GM23338 (cell line): ENCODE results near the gene SRP54. TPM values are rescaled to one million over a fixed set of nuclear protein-coding genes. Genes with fewer than 3 reads are reported as not detected.

Experiments
- ATAC-seq: fragments of 200-7000 bp; cut with Tn5 transposase; 3 replicates; pipeline ENCODE4 v1.9.1; 2020
- DNase-seq: peaks from one replicate; pipeline ENCODE4 v3.0.0-alpha.2; 2015; ENCODE audit warnings: low spot score
- H2AFZ ChIP-seq: fragments of 200-600 bp; sonication (generic); 2 replicates; pipeline ENCODE4 v1.8.0; 2016; ENCODE audit warnings: antibody characterized with exemption, mild to moderate bottlenecking, moderate library complexity
- H3F3A ChIP-seq: fragments of 200-600 bp; sonication (generic); replicated peaks from 2 replicates; pipeline ENCODE4 v1.8.0; 2017; ENCODE audit warnings: antibody characterized with exemption, mixed run types, low read depth
- H3K27ac ChIP-seq: fragments of 200-600 bp; sonication (generic); 2 replicates; pipeline ENCODE4 v1.6.1; 2016; ENCODE audit warnings: low read depth
- H3K27me3 ChIP-seq: fragments of 200-600 bp; sonication (generic); 2 replicates; pipeline ENCODE4 v1.8.0; 2016; ENCODE audit warnings: mild to moderate bottlenecking, mixed run types, moderate library complexity; ENCODE audit not compliant: insufficient read depth
- H3K36me3 ChIP-seq: fragments of 200-600 bp; sonication (generic); 2 replicates; pipeline ENCODE4 v1.8.0; 2016; ENCODE audit warnings: mild to moderate bottlenecking; ENCODE audit not compliant: insufficient read depth
- H3K4me1 ChIP-seq: fragments of 200-600 bp; sonication (generic); 2 replicates; pipeline ENCODE4 v1.8.0; 2016; ENCODE audit warnings: mild to moderate bottlenecking, moderate library complexity; ENCODE audit not compliant: insufficient read depth
- H3K4me2 ChIP-seq: fragments of 200-600 bp; sonication (generic); 2 replicates; pipeline ENCODE4 v1.7.1; 2017; ENCODE audit warnings: mixed run types
- H3K4me3 ChIP-seq: fragments of 200-600 bp; sonication (generic); 2 replicates; pipeline ENCODE4 v1.6.1; 2016; ENCODE audit warnings: mixed run types
- H3K79me2 ChIP-seq: fragments of 200-600 bp; sonication (generic); replicated peaks from 2 replicates; pipeline ENCODE4 v1.8.0; 2017; ENCODE audit warnings: mild to moderate bottlenecking; ENCODE audit not compliant: insufficient read depth
- H3K9me2 ChIP-seq: fragments of 200-600 bp; sonication (generic); 2 replicates; pipeline ENCODE4 v1.8.0; 2017; ENCODE audit not compliant: insufficient read depth
- H4K20me1 ChIP-seq: fragments of 200-600 bp; sonication (generic); replicated peaks from 2 replicates; pipeline ENCODE4 v1.8.0; 2017; ENCODE audit warnings: mild to moderate bottlenecking; ENCODE audit not compliant: insufficient read depth
- H3K27ac Mint-ChIP-seq: 2 replicates; pipeline ENCODE4 v1.8.0; 2020; ENCODE audit warnings: inconsistent platforms, mild to moderate bottlenecking, moderate library complexity, mixed read lengths
- H3K27me3 Mint-ChIP-seq: 3 replicates; pipeline ENCODE4 v1.8.0; 2022; ENCODE audit warnings: low read depth, mild to moderate bottlenecking, moderate library complexity, mixed read lengths, inconsistent platforms; ENCODE audit not compliant: insufficient read depth, poor library complexity
- H3K36me3 Mint-ChIP-seq: 3 replicates; pipeline ENCODE4 v1.8.0; 2021; ENCODE audit warnings: low read depth, mild to moderate bottlenecking, inconsistent platforms, moderate library complexity, mixed read lengths
- H3K4me1 Mint-ChIP-seq: 3 replicates; pipeline ENCODE4 v1.8.0; 2020; ENCODE audit warnings: mild to moderate bottlenecking, inconsistent platforms, mixed read lengths
- H3K4me3 Mint-ChIP-seq: 3 replicates; pipeline ENCODE4 v1.8.0; 2021; ENCODE audit warnings: moderate library complexity, mild to moderate bottlenecking, inconsistent platforms, mixed read lengths
- H3K9me3 Mint-ChIP-seq: 3 replicates; pipeline ENCODE4 v1.8.0; 2020; ENCODE audit warnings: moderate library complexity, mild to moderate bottlenecking, inconsistent platforms, mixed read lengths
- POLR2AphosphoS5 ChIP-seq: IDR thresholded peaks from 2 replicates; pipeline ENCODE4 v1.6.1; 2016; ENCODE audit warnings: antibody characterized with exemption, low read depth
- polyA plus RNA-seq: library from polyadenylated mRNA; unstranded; fragments of >200 nt; fragmentation: Nextera tagmentation; extraction: Ambion mirVana; gene quantifications from 2 replicates; pipeline ENCODE4 v1.2.1, GENCODE V29; 2016
- total RNA-seq: library from RNA; depleted of rRNA; stranded (reverse); fragments of >200 nt; shearing (Covaris generic); gene quantifications from 2 replicates; pipeline ENCODE4 v1.2.3, GENCODE V29; 2014
- TF ChIP-seq, protein P1 (sequence below): IDR thresholded peaks from one replicate; pipeline ENCODE4 v1.6.1; 2018; ENCODE audit warnings: antibody characterized with exemption; ENCODE audit not compliant: unreplicated experiment
- TF ChIP-seq, protein P2 (sequence below): fragments of 250-450 bp; sonication (Bioruptor Pico); IDR thresholded peaks from 2 replicates; pipeline ENCODE4 v1.5.0; 2020; ENCODE audit warnings: mild to moderate bottlenecking, moderate library complexity
- TF ChIP-seq, protein P3 (sequence below), 2 experiments: fragments of 200-600 bp in 1 of 2; sonication (generic) in 1 of 2; conservative IDR thresholded peaks; 2 replicates each; pipeline versions ENCODE4 v1.5.1 to v1.6.1; 2016 to 2017; ENCODE audit warnings: antibody characterized with exemption in 2 of 2, low read depth in 2 of 2, mild to moderate bottlenecking in 2 of 2, moderate library complexity in 1 of 2

SRP54 gene
- total and polyA plus RNA-seq, 2 experiments from 2014 or later: 60.4 to 77.5 TPM

DNA sequence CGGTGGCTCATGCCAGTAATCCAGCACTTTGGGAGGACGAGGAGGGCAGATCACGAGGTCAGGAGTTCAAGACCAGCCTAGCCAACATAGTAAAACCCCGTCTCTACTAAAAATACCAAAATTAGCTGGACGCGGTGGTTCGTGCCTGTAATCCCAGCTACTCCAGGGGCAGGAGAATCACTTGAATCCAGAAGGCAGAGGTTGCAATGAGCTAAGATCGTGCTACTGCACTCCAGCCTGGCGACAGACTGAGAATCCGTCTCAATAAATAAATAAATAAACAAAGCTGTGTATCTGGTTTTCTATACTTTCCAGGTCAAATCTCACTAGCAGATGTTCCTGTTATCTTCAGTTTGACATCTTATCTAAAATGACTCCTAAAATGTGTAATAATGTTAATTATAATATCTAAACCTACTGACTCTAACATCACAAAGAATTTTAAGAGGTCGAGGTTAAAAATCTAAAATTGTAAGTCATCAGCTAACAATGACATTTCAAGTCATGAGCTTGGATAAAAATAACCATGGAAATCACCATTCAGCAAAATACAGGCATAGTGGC, 2.4 kb upstream of the SRP54 start (continued):
- TF ChIP-seq, protein P1, sequence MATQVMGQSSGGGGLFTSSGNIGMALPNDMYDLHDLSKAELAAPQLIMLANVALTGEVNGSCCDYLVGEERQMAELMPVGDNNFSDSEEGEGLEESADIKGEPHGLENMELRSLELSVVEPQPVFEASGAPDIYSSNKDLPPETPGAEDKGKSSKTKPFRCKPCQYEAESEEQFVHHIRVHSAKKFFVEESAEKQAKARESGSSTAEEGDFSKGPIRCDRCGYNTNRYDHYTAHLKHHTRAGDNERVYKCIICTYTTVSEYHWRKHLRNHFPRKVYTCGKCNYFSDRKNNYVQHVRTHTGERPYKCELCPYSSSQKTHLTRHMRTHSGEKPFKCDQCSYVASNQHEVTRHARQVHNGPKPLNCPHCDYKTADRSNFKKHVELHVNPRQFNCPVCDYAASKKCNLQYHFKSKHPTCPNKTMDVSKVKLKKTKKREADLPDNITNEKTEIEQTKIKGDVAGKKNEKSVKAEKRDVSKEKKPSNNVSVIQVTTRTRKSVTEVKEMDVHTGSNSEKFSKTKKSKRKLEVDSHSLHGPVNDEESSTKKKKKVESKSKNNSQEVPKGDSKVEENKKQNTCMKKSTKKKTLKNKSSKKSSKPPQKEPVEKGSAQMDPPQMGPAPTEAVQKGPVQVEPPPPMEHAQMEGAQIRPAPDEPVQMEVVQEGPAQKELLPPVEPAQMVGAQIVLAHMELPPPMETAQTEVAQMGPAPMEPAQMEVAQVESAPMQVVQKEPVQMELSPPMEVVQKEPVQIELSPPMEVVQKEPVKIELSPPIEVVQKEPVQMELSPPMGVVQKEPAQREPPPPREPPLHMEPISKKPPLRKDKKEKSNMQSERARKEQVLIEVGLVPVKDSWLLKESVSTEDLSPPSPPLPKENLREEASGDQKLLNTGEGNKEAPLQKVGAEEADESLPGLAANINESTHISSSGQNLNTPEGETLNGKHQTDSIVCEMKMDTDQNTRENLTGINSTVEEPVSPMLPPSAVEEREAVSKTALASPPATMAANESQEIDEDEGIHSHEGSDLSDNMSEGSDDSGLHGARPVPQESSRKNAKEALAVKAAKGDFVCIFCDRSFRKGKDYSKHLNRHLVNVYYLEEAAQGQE: no peak
- TF ChIP-seq POLR2AphosphoS5: no peak
- TF ChIP-seq, protein P2, sequence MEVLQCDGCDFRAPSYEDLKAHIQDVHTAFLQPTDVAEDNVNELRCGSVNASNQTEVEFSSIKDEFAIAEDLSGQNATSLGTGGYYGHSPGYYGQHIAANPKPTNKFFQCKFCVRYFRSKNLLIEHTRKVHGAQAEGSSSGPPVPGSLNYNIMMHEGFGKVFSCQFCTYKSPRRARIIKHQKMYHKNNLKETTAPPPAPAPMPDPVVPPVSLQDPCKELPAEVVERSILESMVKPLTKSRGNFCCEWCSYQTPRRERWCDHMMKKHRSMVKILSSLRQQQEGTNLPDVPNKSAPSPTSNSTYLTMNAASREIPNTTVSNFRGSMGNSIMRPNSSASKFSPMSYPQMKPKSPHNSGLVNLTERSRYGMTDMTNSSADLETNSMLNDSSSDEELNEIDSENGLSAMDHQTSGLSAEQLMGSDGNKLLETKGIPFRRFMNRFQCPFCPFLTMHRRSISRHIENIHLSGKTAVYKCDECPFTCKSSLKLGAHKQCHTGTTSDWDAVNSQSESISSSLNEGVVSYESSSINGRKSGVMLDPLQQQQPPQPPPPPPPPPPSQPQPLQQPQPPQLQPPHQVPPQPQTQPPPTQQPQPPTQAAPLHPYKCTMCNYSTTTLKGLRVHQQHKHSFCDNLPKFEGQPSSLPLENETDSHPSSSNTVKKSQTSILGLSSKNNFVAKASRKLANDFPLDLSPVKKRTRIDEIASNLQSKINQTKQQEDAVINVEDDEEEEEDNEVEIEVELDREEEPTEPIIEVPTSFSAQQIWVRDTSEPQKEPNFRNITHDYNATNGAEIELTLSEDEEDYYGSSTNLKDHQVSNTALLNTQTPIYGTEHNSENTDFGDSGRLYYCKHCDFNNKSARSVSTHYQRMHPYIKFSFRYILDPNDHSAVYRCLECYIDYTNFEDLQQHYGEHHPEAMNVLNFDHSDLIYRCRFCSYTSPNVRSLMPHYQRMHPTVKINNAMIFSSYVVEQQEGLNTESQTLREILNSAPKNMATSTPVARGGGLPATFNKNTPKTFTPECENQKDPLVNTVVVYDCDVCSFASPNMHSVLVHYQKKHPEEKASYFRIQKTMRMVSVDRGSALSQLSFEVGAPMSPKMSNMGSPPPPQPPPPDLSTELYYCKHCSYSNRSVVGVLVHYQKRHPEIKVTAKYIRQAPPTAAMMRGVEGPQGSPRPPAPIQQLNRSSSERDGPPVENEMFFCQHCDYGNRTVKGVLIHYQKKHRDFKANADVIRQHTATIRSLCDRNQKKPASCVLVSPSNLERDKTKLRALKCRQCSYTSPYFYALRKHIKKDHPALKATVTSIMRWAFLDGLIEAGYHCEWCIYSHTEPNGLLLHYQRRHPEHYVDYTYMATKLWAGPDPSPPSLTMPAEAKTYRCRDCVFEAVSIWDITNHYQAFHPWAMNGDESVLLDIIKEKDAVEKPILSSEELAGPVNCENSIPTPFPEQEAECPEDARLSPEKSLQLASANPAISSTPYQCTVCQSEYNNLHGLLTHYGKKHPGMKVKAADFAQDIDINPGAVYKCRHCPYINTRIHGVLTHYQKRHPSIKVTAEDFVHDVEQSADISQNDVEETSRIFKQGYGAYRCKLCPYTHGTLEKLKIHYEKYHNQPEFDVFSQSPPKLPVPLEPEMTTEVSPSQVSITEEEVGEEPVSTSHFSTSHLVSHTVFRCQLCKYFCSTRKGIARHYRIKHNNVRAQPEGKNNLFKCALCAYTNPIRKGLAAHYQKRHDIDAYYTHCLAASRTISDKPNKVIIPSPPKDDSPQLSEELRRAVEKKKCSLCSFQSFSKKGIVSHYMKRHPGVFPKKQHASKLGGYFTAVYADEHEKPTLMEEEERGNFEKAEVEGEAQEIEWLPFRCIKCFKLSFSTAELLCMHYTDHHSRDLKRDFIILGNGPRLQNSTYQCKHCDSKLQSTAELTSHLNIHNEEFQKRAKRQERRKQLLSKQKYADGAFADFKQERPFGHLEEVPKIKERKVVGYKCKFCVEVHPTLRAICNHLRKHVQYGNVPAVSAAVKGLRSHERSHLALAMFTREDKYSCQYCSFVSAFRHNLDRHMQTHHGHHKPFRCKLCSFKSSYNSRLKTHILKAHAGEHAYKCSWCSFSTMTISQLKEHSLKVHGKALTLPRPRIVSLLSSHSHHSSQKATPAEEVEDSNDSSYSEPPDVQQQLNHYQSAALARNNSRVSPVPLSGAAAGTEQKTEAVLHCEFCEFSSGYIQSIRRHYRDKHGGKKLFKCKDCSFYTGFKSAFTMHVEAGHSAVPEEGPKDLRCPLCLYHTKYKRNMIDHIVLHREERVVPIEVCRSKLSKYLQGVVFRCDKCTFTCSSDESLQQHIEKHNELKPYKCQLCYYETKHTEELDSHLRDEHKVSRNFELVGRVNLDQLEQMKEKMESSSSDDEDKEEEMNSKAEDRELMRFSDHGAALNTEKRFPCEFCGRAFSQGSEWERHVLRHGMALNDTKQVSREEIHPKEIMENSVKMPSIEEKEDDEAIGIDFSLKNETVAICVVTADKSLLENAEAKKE (CRISPR knock-in tag): no peak

DNA sequence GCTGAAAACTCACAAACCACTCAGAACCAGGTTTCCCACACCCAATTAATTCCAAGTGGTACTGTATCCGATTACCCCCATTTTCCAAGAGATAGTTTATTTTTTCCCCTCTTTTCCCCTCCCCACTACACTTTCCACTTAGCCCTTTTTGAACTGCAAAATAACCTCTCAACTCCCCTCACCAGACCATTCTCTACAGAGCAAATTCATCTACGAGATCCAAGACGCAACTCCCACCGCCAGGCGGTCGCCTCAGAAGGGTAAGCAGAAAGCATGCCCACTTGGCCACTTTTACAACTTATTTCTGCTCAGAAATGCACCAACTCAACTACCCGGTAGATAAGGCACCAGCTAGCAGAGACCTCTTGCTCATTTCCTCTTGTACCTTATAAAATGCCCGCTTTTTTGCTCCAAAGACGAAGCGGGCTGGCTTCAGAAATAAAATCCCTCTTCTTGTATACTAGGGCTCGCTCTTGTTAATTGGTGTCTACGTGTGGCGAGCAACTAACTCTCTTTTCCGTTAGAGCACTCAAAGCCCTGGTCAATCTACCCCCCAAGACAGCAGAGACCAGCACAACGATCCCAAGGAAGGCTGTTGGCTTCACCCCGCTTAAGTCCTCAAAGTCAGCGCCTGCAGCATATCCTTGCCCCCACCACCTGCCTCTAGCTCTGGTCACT, 910 bp upstream of the SRP54 start:
- Histone ChIP-seq H4K20me1 (no peaks in the 10 kb centered on the region), H3K9me2 (no peaks in the 10 kb centered on the region), H3K4me1 (peaks cover 10% of the 10 kb centered on the region), H3K4me3 (peak overlapping the region; percentile 58), H3K79me2 (peaks cover 86% of the 10 kb centered on the region), H3K27me3 (no peaks in the 10 kb centered on the region), H3K27ac (peak overlapping the region; percentile 90), H2AFZ (peak overlapping the region; percentile 80), H3F3A (peaks cover 8% of the 10 kb centered on the region; the same call in 1 of the 2 replicates), H3K36me3 (no peaks in the 10 kb centered on the region), H3K4me2 (peak overlapping the region; percentile 84)
- Mint-ChIP-seq H3K4me3 (no peak overlapping the region), H3K9me3 (no peaks in the 10 kb centered on the region), H3K36me3 (peaks cover 4% of the 10 kb centered on the region; the same call in 2 of the 3 replicates), H3K27me3 (peaks cover 10% of the 10 kb centered on the region), H3K4me1 (peaks cover 18% of the 10 kb centered on the region), H3K27ac (no peak overlapping the region)
- TF ChIP-seq, protein P3, sequence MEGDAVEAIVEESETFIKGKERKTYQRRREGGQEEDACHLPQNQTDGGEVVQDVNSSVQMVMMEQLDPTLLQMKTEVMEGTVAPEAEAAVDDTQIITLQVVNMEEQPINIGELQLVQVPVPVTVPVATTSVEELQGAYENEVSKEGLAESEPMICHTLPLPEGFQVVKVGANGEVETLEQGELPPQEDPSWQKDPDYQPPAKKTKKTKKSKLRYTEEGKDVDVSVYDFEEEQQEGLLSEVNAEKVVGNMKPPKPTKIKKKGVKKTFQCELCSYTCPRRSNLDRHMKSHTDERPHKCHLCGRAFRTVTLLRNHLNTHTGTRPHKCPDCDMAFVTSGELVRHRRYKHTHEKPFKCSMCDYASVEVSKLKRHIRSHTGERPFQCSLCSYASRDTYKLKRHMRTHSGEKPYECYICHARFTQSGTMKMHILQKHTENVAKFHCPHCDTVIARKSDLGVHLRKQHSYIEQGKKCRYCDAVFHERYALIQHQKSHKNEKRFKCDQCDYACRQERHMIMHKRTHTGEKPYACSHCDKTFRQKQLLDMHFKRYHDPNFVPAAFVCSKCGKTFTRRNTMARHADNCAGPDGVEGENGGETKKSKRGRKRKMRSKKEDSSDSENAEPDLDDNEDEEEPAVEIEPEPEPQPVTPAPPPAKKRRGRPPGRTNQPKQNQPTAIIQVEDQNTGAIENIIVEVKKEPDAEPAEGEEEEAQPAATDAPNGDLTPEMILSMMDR (conservative IDR thresholded peaks at IDR 0.05; ENCODE audit: low read depth in 2 of 2): peak; percentile 1 to 55; a peak in 2 of 4 replicates
- TF ChIP-seq, protein P1: no peak
- DNase-seq (peak; percentile 43), ATAC-seq (peak; percentile 31)
